ENCODE results near the gene ERLEC1.

ERLEC1 gene

DNA sequence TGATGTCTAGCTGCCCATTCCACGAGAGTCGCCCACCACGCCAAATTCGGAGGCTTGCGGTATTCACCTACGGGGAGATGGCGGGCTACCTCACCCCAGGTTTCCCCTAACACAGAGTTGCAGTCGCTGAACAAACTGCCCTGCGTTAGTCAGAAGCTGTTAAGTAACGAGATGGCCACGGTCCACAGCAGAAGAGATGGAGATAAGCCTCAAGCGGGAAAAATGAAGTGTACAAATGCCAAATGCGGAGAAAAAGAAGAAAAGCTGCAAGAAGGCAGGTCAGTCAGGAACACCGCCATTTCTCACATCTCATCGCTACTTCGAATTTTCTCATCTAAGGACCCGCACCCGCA, 516 bp upstream of the ERLEC1 start:
- H3K4me1 ChIP-seq (ENCODE audit: control insufficient read depth, insufficient read depth, low read length): peaks cover 17% of the 10 kb centered on the region
- peak overlapping the region; percentile 63 for H3K9ac ChIP-seq (ENCODE audit: low read length)
- no peaks in the 10 kb centered on the region for H3K27me3 ChIP-seq (ENCODE audit: control insufficient read depth, insufficient read depth, low read length)
- H3K4me3 ChIP-seq (ENCODE audit: low read length): peak overlapping the region; percentile 94
- H3K27ac ChIP-seq (ENCODE audit: low read depth, low read length): peak overlapping the region; percentile 75
- H3K36me3 ChIP-seq (ENCODE audit: control insufficient read depth, insufficient read depth, low read length): no peaks in the 10 kb centered on the region

DNA sequence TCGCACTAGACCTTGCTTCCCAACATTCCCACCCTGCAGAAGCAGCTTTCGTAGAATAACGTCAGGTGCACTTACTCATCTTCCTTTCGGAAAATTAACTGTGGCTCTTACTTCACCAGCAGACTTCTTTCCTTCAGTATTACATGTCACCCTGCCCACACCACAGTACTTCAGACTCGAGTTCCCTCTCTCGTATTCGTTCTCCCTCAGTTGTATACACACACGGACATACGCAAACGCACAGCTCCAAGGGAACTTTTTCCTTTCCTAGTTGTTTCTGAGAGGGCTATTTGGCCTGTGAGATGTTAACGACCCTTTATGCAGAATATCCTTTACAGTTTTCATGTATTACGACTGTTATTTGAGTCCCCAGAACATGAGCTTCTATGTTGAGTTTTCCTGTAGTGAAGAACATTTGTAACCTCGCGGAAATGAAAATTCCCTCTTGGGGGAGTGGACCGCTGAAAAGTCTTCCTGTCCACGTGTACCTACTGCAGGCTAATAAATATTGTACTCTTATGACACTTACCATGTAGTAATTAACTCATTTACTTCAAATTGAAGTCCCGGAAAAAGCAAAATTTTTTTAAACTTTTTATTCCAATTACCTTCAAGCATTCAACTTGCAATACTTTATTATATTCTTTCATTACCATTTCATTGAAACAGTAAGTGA, 908 bp downstream of the ERLEC1 start:
- H3K27ac ChIP-seq (ENCODE audit: low read depth, low read length): peak overlapping the region; percentile 55
- H3K4me1 ChIP-seq (ENCODE audit: control insufficient read depth, insufficient read depth, low read length): peaks cover 17% of the 10 kb centered on the region
- H3K27me3 ChIP-seq (ENCODE audit: control insufficient read depth, insufficient read depth, low read length): no peaks in the 10 kb centered on the region

DNA sequence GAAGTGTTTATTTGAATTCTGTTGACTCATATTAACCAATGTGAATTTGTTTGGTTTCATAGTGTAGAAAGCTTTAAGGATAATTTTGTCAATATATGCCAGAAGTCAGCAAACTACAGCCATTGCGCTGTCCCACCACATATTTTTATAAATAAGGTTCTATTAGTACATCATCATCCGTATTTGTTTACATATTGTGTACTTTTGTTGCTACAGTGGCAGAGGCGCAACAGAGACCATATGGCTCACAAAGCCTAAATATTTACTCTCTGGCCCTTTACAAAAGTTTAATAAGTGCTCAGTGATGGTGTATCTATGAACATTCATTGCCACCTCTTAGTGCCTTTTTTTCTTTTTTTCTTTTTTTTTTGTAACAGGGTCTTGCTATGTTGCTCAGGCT, 6.4 kb downstream of the ERLEC1 start:
- no peaks in the 10 kb centered on the region for H3K27me3 ChIP-seq (ENCODE audit: control insufficient read depth, insufficient read depth, low read length)
- no peak overlapping the region for H3K27ac ChIP-seq (ENCODE audit: low read depth, low read length)
- H3K4me3 ChIP-seq (ENCODE audit: low read length): no peak overlapping the region
- H3K4me1 ChIP-seq (ENCODE audit: control insufficient read depth, insufficient read depth, low read length): peaks cover under 1% of the 10 kb centered on the region
- peaks cover 3% of the 10 kb centered on the region for H3K36me3 ChIP-seq (ENCODE audit: control insufficient read depth, insufficient read depth, low read length)
- no peak overlapping the region for H3K9ac ChIP-seq (ENCODE audit: low read length)

More for the DNA sequence above, 908 bp downstream of the ERLEC1 start:
- Histone ChIP-seq H3K4me3 (ENCODE audit: low read length) (peak overlapping the region; percentile 94), H3K9ac (ENCODE audit: low read length) (peak overlapping the region; percentile 43), H3K36me3 (ENCODE audit: control insufficient read depth, insufficient read depth, low read length) (no peaks in the 10 kb centered on the region)

DNA sequence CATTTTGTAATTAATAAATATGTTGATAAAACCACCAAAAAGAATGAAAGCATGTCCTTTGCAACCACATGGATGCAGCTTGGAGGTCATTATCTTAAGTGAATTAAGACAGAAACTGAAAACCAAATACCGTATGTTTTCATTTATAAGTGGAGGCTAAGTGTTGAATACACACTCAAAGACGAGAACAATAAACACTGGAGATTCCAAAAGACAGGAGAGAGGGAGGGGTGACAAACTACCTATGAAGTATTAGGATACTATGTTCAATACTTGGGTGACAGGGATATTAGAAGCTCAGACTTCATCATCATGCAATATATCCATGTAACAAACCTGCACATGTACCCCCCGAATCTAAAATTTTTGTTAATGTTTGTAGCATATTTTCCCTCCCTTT, 7.0 kb downstream of the ERLEC1 start:
- Histone ChIP-seq H3K27me3 (ENCODE audit: control insufficient read depth, insufficient read depth, low read length) (no peaks in the 10 kb centered on the region), H3K36me3 (ENCODE audit: control insufficient read depth, insufficient read depth, low read length) (peaks cover 3% of the 10 kb centered on the region), H3K4me3 (ENCODE audit: low read length) (no peak overlapping the region), H3K4me1 (ENCODE audit: control insufficient read depth, insufficient read depth, low read length) (no peaks in the 10 kb centered on the region), H3K9ac (ENCODE audit: low read length) (no peak overlapping the region), H3K27ac (ENCODE audit: low read depth, low read length) (no peak overlapping the region)

DNA sequence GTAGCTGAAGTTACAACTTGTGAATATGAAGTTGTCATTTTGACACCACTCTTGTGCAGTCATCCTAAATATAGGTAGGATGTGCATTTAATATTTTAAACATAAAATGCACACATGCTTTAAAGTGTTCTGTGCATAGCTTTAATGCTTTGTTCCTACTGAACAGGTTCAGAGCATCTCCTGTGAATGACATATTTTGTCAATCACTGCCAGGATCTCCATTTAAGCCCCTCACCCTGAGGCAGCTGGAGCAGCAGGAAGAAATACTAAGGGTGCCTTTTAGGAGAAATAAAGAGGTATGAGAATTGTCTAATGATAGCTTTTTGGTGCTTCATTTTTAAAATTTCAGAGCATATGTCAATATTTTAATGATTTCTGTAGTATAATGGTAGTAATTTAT, 14.7 kb downstream of the ERLEC1 start:
- H3K4me1 ChIP-seq (ENCODE audit: control insufficient read depth, insufficient read depth, low read length): no peaks in the 10 kb centered on the region
- peaks cover 5% of the 10 kb centered on the region for H3K36me3 ChIP-seq (ENCODE audit: control insufficient read depth, insufficient read depth, low read length)
- H3K27ac ChIP-seq (ENCODE audit: low read depth, low read length): no peak overlapping the region
- no peaks in the 10 kb centered on the region for H3K27me3 ChIP-seq (ENCODE audit: control insufficient read depth, insufficient read depth, low read length)
- H3K4me3 ChIP-seq (ENCODE audit: low read length): no peak overlapping the region
- H3K9ac ChIP-seq (ENCODE audit: low read length): no peak overlapping the region

DNA sequence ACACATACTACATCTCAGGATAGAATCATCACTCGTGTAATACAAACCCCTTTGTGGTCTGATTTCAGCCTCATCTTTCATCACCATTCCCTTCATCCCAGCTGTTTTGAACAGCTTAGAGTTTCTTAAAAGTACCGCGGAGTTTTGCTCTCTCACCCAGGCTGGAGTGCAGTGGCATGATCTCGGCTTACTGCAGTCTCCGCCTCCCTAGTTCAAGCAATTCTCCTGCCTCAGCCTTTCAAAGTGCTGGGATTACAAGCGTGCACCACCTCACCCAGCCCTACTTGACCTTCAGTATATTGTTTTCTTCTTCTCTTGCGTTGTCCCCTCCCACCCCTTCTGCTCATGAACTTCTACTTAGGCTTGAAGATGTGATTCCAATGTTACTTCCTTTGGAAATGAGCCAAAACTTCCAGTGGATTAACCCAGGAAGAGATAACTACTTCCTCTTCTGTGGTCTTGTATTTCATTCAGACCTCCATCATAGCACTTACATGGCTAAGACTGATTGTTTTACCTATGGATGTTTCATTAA, 15.8 kb downstream of the ERLEC1 start:
- H3K4me1 ChIP-seq (ENCODE audit: control insufficient read depth, insufficient read depth, low read length): no peaks in the 10 kb centered on the region

DNA sequence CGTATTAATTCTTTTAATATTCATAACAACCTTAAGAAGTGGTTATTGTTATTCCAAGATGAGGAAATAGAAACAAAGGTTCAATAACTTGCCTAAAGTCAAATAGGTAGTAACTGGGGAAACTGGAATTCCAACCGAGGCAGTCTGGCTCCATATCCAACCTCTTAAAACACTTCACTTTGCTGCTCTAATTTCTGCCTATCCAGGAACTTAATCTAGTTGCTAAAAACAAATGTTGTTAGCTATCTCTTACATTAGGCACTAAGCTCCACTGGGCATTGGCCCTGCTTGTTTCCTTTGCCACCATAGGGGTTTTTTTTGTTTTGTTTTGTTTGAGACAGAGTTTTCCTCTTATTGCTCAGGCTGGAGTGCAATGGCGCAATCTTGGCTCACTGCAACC, 24.8 kb downstream of the ERLEC1 start:
- Histone ChIP-seq H3K9ac (ENCODE audit: low read length) (no peak overlapping the region), H3K4me3 (ENCODE audit: low read length) (no peak overlapping the region), H3K4me1 (ENCODE audit: control insufficient read depth, insufficient read depth, low read length) (no peaks in the 10 kb centered on the region), H3K36me3 (ENCODE audit: control insufficient read depth, insufficient read depth, low read length) (peaks cover 11% of the 10 kb centered on the region), H3K27me3 (ENCODE audit: control insufficient read depth, insufficient read depth, low read length) (no peaks in the 10 kb centered on the region), H3K27ac (ENCODE audit: low read depth, low read length) (no peak overlapping the region)

More for the DNA sequence above, 15.8 kb downstream of the ERLEC1 start:
- Histone ChIP-seq H3K27ac (ENCODE audit: low read depth, low read length) (no peak overlapping the region), H3K9ac (ENCODE audit: low read length) (no peak overlapping the region), H3K27me3 (ENCODE audit: control insufficient read depth, insufficient read depth, low read length) (no peaks in the 10 kb centered on the region), H3K36me3 (ENCODE audit: control insufficient read depth, insufficient read depth, low read length) (peaks cover 6% of the 10 kb centered on the region), H3K4me3 (ENCODE audit: low read length) (no peak overlapping the region)

DNA sequence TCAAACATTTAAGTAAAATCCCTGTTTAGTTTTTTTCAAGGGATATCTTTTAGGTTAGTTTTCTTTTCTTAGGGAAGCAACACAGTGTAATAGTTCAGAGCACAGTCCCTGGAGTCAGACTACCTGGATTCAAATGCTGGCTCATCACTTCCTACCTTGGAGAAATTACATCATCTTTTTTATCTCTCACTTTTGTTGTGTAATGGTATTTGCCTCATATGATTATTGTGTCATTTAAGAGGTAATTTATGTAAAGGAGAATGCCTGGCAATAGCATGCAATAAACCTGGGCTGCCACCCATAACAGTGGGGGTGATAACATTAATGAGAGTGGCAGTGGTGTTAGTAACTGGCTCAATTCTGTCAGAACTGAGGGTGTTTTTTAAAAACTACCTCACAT, 26.3 kb downstream of the ERLEC1 start:
- Histone ChIP-seq H3K27ac (ENCODE audit: low read depth, low read length) (no peak overlapping the region), H3K9ac (ENCODE audit: low read length) (no peak overlapping the region), H3K4me3 (ENCODE audit: low read length) (no peak overlapping the region), H3K4me1 (ENCODE audit: control insufficient read depth, insufficient read depth, low read length) (no peaks in the 10 kb centered on the region), H3K27me3 (ENCODE audit: control insufficient read depth, insufficient read depth, low read length) (no peaks in the 10 kb centered on the region), H3K36me3 (ENCODE audit: control insufficient read depth, insufficient read depth, low read length) (peaks cover 11% of the 10 kb centered on the region)

DNA sequence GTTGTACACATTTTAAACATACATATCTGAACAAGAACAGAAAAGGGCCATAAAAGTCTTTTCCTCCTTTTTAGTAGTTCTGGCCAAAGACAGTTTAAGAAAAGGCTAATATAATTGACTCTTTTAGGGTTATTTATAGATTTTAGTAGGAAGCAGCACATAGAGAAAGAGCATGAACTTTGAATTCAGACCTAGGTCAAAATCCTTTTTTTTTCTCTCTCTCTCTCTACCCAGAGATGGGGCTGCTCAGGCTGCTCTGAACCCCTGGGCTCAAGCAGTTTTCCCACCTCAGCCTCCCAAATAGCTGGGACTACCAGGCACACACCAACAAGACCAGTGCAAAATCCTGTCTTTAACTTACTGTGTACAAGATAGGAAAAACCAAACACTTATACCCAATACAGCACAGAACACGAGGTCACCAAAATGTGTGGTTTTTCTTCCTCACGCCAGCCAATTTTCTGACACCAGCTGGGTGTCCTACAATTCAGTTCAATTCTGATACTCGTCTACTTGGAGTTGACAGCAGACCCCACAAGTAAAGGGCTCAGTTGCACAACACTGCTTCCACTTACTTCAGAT, 32.1 kb downstream of the ERLEC1 start:
- no peaks in the 10 kb centered on the region for H3K27me3 ChIP-seq (ENCODE audit: control insufficient read depth, insufficient read depth, low read length)
- H3K9ac ChIP-seq (ENCODE audit: low read length): no peak overlapping the region
- no peak overlapping the region for H3K27ac ChIP-seq (ENCODE audit: low read depth, low read length)
- H3K36me3 ChIP-seq (ENCODE audit: control insufficient read depth, insufficient read depth, low read length): peaks cover 9% of the 10 kb centered on the region
- no peaks in the 10 kb centered on the region for H3K4me1 ChIP-seq (ENCODE audit: control insufficient read depth, insufficient read depth, low read length)
- H3K4me3 ChIP-seq (ENCODE audit: low read length): no peak overlapping the region

DNA sequence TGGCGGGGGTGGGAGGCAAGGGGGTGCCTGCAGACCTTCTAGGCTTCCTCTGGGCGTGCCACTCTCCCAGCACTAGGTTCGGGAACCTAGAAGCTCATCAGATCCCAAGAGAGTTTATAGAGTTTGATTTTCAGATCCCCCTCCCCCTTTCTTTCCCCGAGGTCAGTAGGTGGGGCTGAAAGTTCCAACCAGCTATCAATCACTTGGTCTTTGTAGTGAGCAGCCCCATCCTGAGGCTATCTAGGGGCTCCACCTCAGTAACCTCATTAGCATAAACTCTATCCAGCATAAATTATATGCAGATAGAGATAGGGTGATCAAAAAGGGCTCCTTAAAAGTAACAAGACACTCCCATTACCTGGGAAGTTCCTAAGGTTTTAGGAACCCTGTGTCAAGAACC, 32.8 kb downstream of the ERLEC1 start:
- Histone ChIP-seq H3K4me1 (ENCODE audit: control insufficient read depth, insufficient read depth, low read length) (no peaks in the 10 kb centered on the region), H3K9ac (ENCODE audit: low read length) (no peak overlapping the region), H3K27me3 (ENCODE audit: control insufficient read depth, insufficient read depth, low read length) (no peaks in the 10 kb centered on the region), H3K36me3 (ENCODE audit: control insufficient read depth, insufficient read depth, low read length) (peaks cover 9% of the 10 kb centered on the region), H3K27ac (ENCODE audit: low read depth, low read length) (no peak overlapping the region), H3K4me3 (ENCODE audit: low read length) (no peak overlapping the region)

DNA sequence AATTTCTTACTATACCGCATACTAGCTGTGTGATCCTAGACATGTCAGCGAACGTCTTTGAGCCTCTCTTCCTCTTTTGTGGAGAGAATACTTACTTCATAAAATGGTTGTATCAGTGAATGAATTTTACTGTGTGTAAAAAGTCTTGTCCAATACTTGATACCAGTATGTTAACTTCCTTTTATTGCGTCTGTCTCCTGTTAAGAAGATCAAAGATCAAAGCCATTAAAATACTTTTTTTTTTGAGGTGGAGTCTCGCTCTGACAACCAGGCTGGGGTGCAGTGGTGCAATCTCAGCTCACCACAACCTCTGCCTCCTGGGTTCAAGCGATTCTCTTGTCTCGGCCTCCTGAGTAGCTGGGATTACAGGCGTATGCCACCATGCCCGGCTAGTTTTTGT, 33.2 kb downstream of the ERLEC1 start:
- H3K9ac ChIP-seq (ENCODE audit: low read length): no peak overlapping the region
- H3K36me3 ChIP-seq (ENCODE audit: control insufficient read depth, insufficient read depth, low read length): peaks cover 9% of the 10 kb centered on the region
- no peaks in the 10 kb centered on the region for H3K4me1 ChIP-seq (ENCODE audit: control insufficient read depth, insufficient read depth, low read length)
- H3K27ac ChIP-seq (ENCODE audit: low read depth, low read length): no peak overlapping the region
- H3K4me3 ChIP-seq (ENCODE audit: low read length): no peak overlapping the region
- no peaks in the 10 kb centered on the region for H3K27me3 ChIP-seq (ENCODE audit: control insufficient read depth, insufficient read depth, low read length)

DNA sequence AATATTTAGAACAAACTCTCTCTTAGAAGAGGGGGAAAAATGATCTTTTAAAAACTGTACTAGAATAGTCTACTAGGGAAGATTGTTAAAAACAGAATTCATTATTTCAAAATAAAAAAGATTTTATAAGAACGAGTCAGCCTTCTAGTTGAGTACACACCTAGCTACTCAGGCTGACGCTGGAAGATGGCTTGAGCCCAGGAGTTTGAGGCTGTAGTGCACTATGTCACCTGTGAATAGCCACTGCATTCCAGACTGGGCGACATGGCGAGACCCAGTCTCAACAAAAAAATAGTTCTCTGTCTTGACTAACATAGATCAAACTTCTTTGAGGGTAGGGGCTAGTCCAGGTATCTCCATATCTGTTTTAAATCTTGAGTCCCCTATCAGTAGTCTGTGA, 33.9 kb downstream of the ERLEC1 start:
- Histone ChIP-seq H3K4me3 (ENCODE audit: low read length) (no peak overlapping the region), H3K4me1 (ENCODE audit: control insufficient read depth, insufficient read depth, low read length) (no peaks in the 10 kb centered on the region), H3K27ac (ENCODE audit: low read depth, low read length) (no peak overlapping the region), H3K9ac (ENCODE audit: low read length) (no peak overlapping the region), H3K27me3 (ENCODE audit: control insufficient read depth, insufficient read depth, low read length) (no peaks in the 10 kb centered on the region), H3K36me3 (ENCODE audit: control insufficient read depth, insufficient read depth, low read length) (peaks cover 9% of the 10 kb centered on the region)

DNA sequence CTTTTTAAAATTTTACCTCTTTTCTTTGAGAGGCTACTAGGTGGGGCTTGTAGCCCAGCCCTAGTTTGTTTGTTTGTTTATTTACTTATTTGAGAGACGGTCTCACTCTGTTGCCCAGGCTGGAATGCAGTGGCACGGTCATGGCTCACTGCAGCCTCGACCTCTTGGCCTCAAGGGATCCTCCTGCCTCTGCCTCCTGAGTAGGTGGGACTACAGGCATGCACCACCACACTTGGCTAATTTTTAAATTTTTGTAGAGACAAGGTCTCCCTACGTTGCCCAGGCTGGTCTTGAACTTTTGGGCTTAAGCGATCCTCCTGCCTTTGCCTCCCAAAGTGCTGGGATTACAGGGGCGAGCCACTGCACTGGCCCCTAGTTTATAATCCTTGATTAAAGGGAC, 35.0 kb downstream of the ERLEC1 start:
- Histone ChIP-seq H3K27me3 (ENCODE audit: control insufficient read depth, insufficient read depth, low read length) (no peaks in the 10 kb centered on the region), H3K36me3 (ENCODE audit: control insufficient read depth, insufficient read depth, low read length) (peaks cover 9% of the 10 kb centered on the region), H3K27ac (ENCODE audit: low read depth, low read length) (no peak overlapping the region), H3K4me1 (ENCODE audit: control insufficient read depth, insufficient read depth, low read length) (no peaks in the 10 kb centered on the region), H3K9ac (ENCODE audit: low read length) (no peak overlapping the region), H3K4me3 (ENCODE audit: low read length) (no peak overlapping the region)
